ENCODE results near the gene TCOF1.
A peak's percentile ranks its signal among the peaks of the same experiment; 100 is the strongest.

The TCOF1 gene

DNA sequence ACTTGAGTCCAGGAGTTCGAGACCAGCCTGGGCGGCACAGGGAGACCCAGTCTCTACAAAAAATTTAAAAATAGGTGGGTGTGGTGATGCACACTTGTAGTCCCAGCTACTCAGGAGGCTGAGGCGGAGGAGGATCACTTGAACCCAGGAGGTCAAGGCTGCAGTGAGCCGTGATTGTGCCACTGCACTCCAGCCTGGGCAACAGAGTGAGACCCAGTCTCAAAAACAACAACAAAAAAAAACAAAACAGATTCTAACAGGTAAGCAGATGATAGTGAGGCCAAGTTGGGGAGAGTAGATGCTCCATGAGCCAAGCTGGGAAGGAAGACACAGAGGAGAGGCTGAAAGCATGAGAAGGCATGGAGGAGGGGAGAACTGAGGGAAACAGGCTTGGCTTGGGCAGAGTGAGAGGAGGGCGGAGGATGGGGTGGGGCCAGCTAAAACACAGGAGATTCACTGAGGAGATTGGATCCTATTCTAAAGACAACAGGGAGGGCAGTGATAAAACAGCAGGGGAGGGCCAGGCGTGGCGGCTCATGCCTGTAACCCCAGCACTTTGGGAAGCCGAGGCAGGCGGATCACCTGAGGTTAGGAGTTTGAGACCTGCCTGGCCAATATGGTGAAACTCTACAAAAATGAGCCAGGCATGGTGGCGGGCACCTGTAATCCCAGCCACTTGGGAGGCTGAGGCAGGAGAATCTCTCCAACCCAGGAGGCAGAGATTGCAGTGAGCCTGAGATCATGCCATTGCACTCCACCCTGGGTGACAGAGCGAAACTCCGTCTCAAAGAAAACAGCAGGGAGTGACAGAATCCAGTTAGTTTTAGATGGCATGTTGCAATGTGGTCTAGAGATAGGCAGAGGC, 83.7 kb downstream of the TCOF1 start:
- H3K27ac Mint-ChIP-seq, result peak overlapping the region; percentile 68

GRCh38 chr5:150441813-150442698, 84.6 kb downstream of the TCOF1 start:
- Mint-ChIP-seq H3K27ac (peak overlapping the region; percentile 68), H3K36me3 (peaks cover 36 to 53% of the 10 kb centered on the region in 2 donors), H3K27me3 (no peaks in the 10 kb centered on the region), H3K9me3 (no peaks in the 10 kb centered on the region), H3K4me3 (no peak overlapping the region), H3K4me1 (peaks cover 18 to 29% of the 10 kb centered on the region in 2 donors)
- no peak for DNase-seq
- ATAC-seq (replicated peaks), result peak in 1 of 2 donors; percentile 14

More for the DNA sequence above, 83.7 kb downstream of the TCOF1 start:
- no peak for DNase-seq
- Mint-ChIP-seq H3K9me3 (no peaks in the 10 kb centered on the region), H3K27me3 (no peaks in the 10 kb centered on the region), H3K36me3 (peaks cover 28 to 44% of the 10 kb centered on the region in 2 donors), H3K4me1 (peaks cover 13 to 27% of the 10 kb centered on the region in 2 donors), H3K4me3 (no peak overlapping the region)
- no peak for ATAC-seq (replicated peaks)

- ATAC-seq (replicated peaks), result no peak
- H3K9me3 Mint-ChIP-seq, result no peaks in the 10 kb centered on the region
- no peaks in the 10 kb centered on the region for H3K27me3 Mint-ChIP-seq
Measured at GRCh38 chr5:150442699-150443080, 85.2 kb downstream of the TCOF1 start.

DNA sequence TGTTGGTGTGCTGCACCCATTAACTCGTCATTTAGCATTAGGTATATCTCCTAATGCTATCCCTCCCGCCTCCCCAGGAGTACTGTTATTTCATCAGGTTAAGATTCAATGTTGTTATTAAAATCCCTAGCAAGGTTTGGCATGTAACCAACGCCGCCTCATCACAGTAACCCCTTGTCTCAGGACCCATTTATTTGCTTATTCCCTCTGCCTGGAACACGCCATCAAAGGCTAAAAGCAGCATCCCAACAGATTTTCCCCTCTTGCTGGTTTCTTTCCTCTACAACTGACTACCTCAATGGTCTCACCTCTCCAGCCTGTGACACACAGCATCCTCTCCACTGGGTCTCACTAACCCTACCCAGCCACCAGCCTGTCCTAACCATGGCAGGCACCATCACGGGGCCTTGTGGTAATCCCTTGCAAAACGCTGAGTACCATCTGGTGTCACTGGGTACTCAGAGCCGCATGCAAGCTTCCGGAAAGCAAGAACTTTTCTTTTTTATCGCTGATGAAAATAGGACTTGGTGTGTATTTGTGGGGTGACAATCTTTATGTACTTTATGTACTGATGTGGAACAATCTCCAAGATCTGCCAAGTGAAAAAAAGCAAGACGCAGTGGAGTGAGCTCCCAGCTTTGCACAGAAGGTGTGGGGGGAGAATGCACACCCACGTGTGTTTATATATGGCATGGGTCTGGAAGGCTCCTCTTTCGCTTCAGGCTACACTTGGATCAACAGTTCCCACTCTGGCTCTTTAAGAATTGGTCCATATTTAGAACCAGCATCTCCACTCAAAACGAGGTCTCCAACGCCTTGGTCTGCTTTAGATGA, 86.0 kb downstream of the TCOF1 start:
- Mint-ChIP-seq H3K9me3 (no peaks in the 10 kb centered on the region), H3K36me3 (peaks cover 50 to 67% of the 10 kb centered on the region in 2 donors), H3K4me3 (peak overlapping the region in 1 of 2 donors; percentile 4), H3K27ac (peak overlapping the region; percentile 60), H3K4me1 (peaks cover 29 to 43% of the 10 kb centered on the region in 2 donors), H3K27me3 (no peaks in the 10 kb centered on the region)
- DNase-seq (no peak), ATAC-seq (replicated peaks) (peak; percentile 30 to 38)

More at GRCh38 chr5:150442699-150443080, 85.2 kb downstream of the TCOF1 start:
- Mint-ChIP-seq H3K4me1 (peaks cover 22 to 35% of the 10 kb centered on the region in 2 donors), H3K4me3 (no peak overlapping the region), H3K36me3 (peaks cover 43 to 59% of the 10 kb centered on the region in 2 donors), H3K27ac (peak overlapping the region; percentile 65)
- no peak for DNase-seq

GRCh38 chr5:150444770-150445169, 87.3 kb downstream of the TCOF1 start:
- no peaks in the 10 kb centered on the region for H3K27me3 Mint-ChIP-seq
- H3K4me1 Mint-ChIP-seq, result peaks cover 32 to 48% of the 10 kb centered on the region in 2 donors
- no peak overlapping the region for H3K4me3 Mint-ChIP-seq
- ATAC-seq (replicated peaks), result no peak
- no peak for DNase-seq
- no peak overlapping the region for H3K27ac Mint-ChIP-seq
- peaks cover 62 to 80% of the 10 kb centered on the region in 2 donors for H3K36me3 Mint-ChIP-seq
- H3K9me3 Mint-ChIP-seq, result no peaks in the 10 kb centered on the region

- Mint-ChIP-seq H3K4me3 (peak overlapping the region; percentile 25 to 48), H3K4me1 (peaks cover 32 to 48% of the 10 kb centered on the region in 2 donors), H3K27ac (peak overlapping the region; percentile 69), H3K27me3 (no peaks in the 10 kb centered on the region), H3K36me3 (peaks cover 58 to 73% of the 10 kb centered on the region in 2 donors), H3K9me3 (no peaks in the 10 kb centered on the region)
- no peak for DNase-seq
- ATAC-seq (replicated peaks), result no peak
Measured at GRCh38 chr5:150446088-150446487, 88.6 kb downstream of the TCOF1 start.

GRCh38 chr5:150446583-150446982, 89.1 kb downstream of the TCOF1 start:
- Mint-ChIP-seq H3K27me3 (no peaks in the 10 kb centered on the region), H3K36me3 (peaks cover 55 to 69% of the 10 kb centered on the region in 2 donors), H3K4me3 (peak overlapping the region; percentile 28 to 48)

GRCh38 chr5:150447188-150447587, 89.7 kb downstream of the TCOF1 start:
- H3K36me3 Mint-ChIP-seq, result peaks cover 55 to 64% of the 10 kb centered on the region in 2 donors
- H3K27ac Mint-ChIP-seq, result peak overlapping the region; percentile 99
- H3K9me3 Mint-ChIP-seq, result no peaks in the 10 kb centered on the region
- H3K27me3 Mint-ChIP-seq, result no peaks in the 10 kb centered on the region
- DNase-seq, result no peak
- H3K4me1 Mint-ChIP-seq, result peaks cover 32 to 48% of the 10 kb centered on the region in 2 donors
- no peak for ATAC-seq (replicated peaks)
- H3K4me3 Mint-ChIP-seq, result peak overlapping the region; percentile 94 to 97

More at GRCh38 chr5:150446583-150446982, 89.1 kb downstream of the TCOF1 start:
- Mint-ChIP-seq H3K9me3 (no peaks in the 10 kb centered on the region), H3K4me1 (peaks cover 32 to 48% of the 10 kb centered on the region in 2 donors), H3K27ac (peak overlapping the region; percentile 69)
- DNase-seq, result no peak
- no peak for ATAC-seq (replicated peaks)

DNA sequence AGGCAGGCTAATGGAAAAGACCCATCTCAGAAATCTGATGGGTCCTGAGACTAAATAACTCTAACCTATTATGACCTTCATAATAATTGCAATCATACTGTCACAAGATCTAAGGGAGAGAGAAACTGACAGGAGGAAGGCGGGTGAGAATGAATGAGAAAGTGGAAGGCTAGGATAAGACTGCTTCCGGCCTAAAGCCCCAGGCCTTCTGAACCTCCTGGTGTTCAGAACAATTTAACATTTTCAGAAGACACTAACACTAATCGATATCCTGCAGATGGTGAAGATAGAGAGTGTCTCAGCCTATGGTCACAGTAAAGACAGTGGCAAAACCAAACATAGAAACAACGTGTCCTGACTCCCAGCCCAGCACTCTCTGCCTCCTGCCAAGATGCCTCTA, 90.8 kb downstream of the TCOF1 start:
- peaks cover 52 to 59% of the 10 kb centered on the region in 2 donors for H3K36me3 Mint-ChIP-seq
- no peaks in the 10 kb centered on the region for H3K27me3 Mint-ChIP-seq
- DNase-seq, result no peak

DNA sequence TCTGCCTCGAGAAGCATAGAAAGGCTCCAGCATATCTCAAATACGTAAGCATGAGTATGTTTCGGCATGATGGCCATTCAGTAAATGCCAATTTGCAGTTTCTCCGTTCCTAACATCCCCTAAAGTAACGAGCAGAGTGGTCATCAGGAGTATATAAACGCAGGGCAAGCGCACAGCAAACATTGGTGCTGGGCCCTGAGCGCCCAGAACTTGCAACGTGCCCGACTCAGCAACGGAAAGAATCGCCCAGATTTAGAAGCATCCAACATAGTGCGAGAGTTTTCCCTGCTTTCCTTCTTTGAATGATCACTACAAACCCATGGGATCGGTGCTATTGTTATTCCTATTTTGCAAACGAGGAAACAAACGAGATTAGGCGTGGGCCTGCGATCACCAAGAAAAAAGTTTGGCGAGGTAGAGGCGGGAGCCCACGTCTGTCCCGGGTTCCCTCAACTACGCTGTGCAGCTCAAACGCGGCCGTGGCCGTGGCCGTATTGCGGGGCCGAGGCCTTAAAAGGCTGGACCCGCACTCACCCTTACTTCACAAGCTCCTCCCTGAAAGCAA, 91.5 kb downstream of the TCOF1 start:
- Mint-ChIP-seq H3K36me3 (peaks cover 45 to 52% of the 10 kb centered on the region in 2 donors), H3K9me3 (no peaks in the 10 kb centered on the region), H3K4me1 (peaks cover 25 to 38% of the 10 kb centered on the region in 2 donors), H3K27ac (peak overlapping the region; percentile 99), H3K4me3 (peak overlapping the region; percentile 94 to 97), H3K27me3 (no peaks in the 10 kb centered on the region)
- no peak for DNase-seq
- ATAC-seq (replicated peaks), result peak; percentile 44 to 45

More for the DNA sequence above, 90.8 kb downstream of the TCOF1 start:
- H3K27ac Mint-ChIP-seq, result peak overlapping the region; percentile 99
- no peak for ATAC-seq (replicated peaks)
- peaks cover 30 to 45% of the 10 kb centered on the region in 2 donors for H3K4me1 Mint-ChIP-seq
- no peaks in the 10 kb centered on the region for H3K9me3 Mint-ChIP-seq
- H3K4me3 Mint-ChIP-seq, result peak overlapping the region; percentile 94 to 97
